Measurements from ENCODE around the gene MORN1. TPM values are rescaled to one million over a fixed set of nuclear protein-coding genes. Genes with fewer than 3 reads are reported as not detected.
A peak's percentile ranks its signal among the peaks of the same experiment; 100 is the strongest.

The MORN1 gene
- total and polyA plus RNA-seq, 9 of the 15 experiments (the other 6 are each of a cell fraction or from before 2014, with no cell fraction given) = 0.24 to 9.3 (median 4.2) TPM

DNA sequence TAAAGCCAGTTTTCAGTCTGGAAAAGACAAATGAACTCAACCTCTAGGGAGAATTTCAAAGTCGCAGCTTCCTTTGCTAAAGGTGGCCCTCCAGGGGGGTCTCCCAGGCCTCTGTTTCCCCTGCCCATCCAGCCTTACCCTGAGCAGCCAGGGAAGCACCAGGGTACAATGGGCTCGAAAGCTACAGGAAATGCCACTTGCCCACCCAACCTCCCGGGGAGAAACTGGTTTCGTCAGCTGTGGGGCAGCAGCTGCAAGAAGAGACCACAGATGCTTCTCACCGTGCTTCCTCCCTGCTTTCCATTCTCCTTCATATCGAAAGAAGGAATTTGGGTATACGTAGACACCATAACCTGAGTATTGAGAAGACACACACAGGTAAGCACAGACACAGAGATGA is 1.7 kb downstream of the MORN1 start:
- ATAC-seq (no peak), DNase-seq (ENCODE audit: extremely low read depth in 1 of 4, low spot score in 3 of 4) (no peak), FAIRE-seq (peak; percentile 11)
- in situ Hi-C loops (cut with MboI) (no loop called here), intact Hi-C loops (cut with micrococcal nuclease) (loop anchor here (2.0 kb wide), 1 partner anchor 23 kb away; the partner anchor contains the start of gene PEX10)
- H3K9ac ChIP-seq (ENCODE audit: insufficient read depth in 1 of 2, low read depth in 2 of 2, low read length in 2 of 2) = peak overlapping the region in 1 of 2 experiments; percentile 97; a peak in 2 of 4 replicates
- H2AFZ ChIP-seq (ENCODE audit: low read depth, low read length) = no peak overlapping the region
- no peaks in the 10 kb centered on the region for H3K9me3 ChIP-seq (replicated peaks; ENCODE audit: control insufficient read depth, insufficient read depth, low read depth, low read length)
- H3K4me3 ChIP-seq = no peak overlapping the region
- peak overlapping the region; percentile 92; the same call in 1 of the 2 replicates for H3K4me2 ChIP-seq (ENCODE audit: insufficient read depth, low read length)
- peaks cover 11% of the 10 kb centered on the region; the same call in 1 of the 2 replicates for H4K20me1 ChIP-seq (replicated peaks; ENCODE audit: control insufficient read depth, insufficient read depth, low read length)
- peaks cover 20 to 39% of the 10 kb centered on the region in 2 experiments for H3K4me1 ChIP-seq (replicated peaks in 1 of 2; ENCODE audit: control insufficient read depth in 2 of 2, insufficient read depth in 2 of 2, low read length in 2 of 2)
- no peak for TF ChIP-seq IFI16 (CRISPR knock-in tag; IDR thresholded peaks at IDR 0.05)
- TF ChIP-seq ZNF133 (CRISPR knock-in tag; IDR thresholded peaks at IDR 0.05) = no peak
- no peak for TF ChIP-seq ZNF324 (CRISPR knock-in tag; IDR thresholded peaks at IDR 0.05)
- H3K79me2 ChIP-seq (ENCODE audit: control insufficient read depth, insufficient read depth, low read length) = peaks cover 46% of the 10 kb centered on the region
- no TSS peak for BruUV-seq (replicated peaks)
- ChIA-PET CTCF (ENCODE audit: low intra/inter-chr PET ratio) (no interaction called here), POLR2A (interaction anchor here (1.2 kb wide), 1 partner anchor 18 kb away, joined by 3 read pairs; no protein-coding TSS in a partner anchor)
- H3K27ac ChIP-seq (ENCODE audit: extremely low read depth, low read depth, low read length) = no peak overlapping the region
- peaks cover 28% of the 10 kb centered on the region for H3K36me3 ChIP-seq (ENCODE audit: control insufficient read depth, insufficient read depth, low read length)
- H3K27me3 ChIP-seq (ENCODE audit: control insufficient read depth in 2 of 2, insufficient read depth in 2 of 2, low read length in 2 of 2) = no peaks in the 10 kb centered on the region
- 91% methylated on average over 7 of the region's 7 CpGs for WGBS (ENCODE audit: insufficient coverage, low coverage, missing lambda C conversion rate)
- peaks cover 11% of the 10 kb centered on the region for H3K9me1 ChIP-seq (ENCODE audit: control insufficient read depth, insufficient read depth, low read length)

DNA sequence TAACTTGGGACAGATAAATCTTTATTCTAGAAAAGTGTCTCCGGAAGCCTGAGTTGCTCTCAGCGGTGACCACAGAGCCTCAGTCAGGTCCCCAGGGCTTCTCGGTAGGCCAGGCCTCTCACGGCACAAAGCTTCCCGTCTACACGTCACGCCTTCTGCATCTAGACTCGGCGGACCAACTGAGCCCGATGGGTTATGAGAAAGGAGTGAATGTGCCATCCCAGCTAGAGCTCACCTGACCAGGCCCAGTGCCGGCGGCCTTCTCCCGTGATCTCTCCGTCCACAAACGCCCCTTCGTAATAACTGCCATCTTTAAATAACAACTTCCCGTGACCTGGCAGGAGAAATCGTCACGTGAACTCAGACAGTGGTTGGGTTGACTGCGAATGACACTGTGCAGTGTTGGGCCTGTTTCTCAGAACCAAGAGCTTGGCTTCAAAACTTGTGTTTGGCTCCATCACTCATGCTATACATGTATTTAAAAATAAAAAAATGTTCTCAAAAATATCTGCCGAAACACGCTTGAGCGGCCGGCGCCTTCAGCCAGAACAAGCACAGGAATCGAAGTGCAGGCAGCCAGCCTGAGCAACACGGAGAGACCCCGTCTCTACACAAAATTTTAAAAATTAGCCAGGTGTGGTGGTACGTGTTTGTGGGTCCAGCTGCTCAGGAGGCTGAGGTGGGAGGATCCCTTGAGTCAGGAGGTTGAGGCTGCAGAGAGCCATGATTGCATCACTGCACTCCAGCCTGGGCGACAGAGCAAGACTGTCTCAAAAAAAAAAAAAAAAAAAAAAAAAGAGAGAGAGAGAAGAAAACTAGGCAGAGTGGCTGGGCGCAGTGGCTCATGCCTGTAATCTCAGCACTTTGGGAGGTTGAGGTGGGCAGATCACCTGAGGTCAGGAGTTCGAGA is 3.1 kb downstream of the MORN1 start:
- ChIA-PET CTCF (ENCODE audit: low intra/inter-chr PET ratio) (no interaction called here), POLR2A (interaction anchor here (0.6 to 0.7 kb wide), 3 partner anchors 53 to 215 kb away, joined by 3 to 5 read pairs (median 4); no protein-coding TSS in a partner anchor)
- Histone ChIP-seq H4K20me1 (replicated peaks; ENCODE audit: control insufficient read depth, insufficient read depth, low read length) (peaks cover 7% of the 10 kb centered on the region; the same call in 1 of the 2 replicates), H3K36me3 (ENCODE audit: control insufficient read depth, insufficient read depth, low read length) (peaks cover 15% of the 10 kb centered on the region; the same call in 1 of the 3 replicates), H2AFZ (ENCODE audit: low read depth, low read length) (no peak overlapping the region), H3K4me3 (no peak overlapping the region), H3K9ac (ENCODE audit: insufficient read depth in 1 of 2, low read depth in 2 of 2, low read length in 2 of 2) (no peak overlapping the region; a peak in 1 of 4 replicates), H3K27me3 (ENCODE audit: control insufficient read depth in 2 of 2, insufficient read depth in 2 of 2, low read length in 2 of 2) (peaks cover 0 to 5% of the 10 kb centered on the region in 2 experiments; a peak in 1 of 5 replicates), H3K27ac (ENCODE audit: extremely low read depth, low read depth, low read length) (no peak overlapping the region), H3K9me3 (replicated peaks; ENCODE audit: control insufficient read depth, insufficient read depth, low read depth, low read length) (no peaks in the 10 kb centered on the region), H3K4me2 (ENCODE audit: insufficient read depth, low read length) (no peak overlapping the region), H3K79me2 (ENCODE audit: control insufficient read depth, insufficient read depth, low read length) (peaks cover 33% of the 10 kb centered on the region), H3K9me1 (ENCODE audit: control insufficient read depth, insufficient read depth, low read length) (peaks cover 4% of the 10 kb centered on the region), H3K4me1 (replicated peaks in 1 of 2; ENCODE audit: control insufficient read depth in 2 of 2, insufficient read depth in 2 of 2, low read length in 2 of 2) (peaks cover 16 to 40% of the 10 kb centered on the region in 2 experiments)
- TF ChIP-seq, protein P1, sequence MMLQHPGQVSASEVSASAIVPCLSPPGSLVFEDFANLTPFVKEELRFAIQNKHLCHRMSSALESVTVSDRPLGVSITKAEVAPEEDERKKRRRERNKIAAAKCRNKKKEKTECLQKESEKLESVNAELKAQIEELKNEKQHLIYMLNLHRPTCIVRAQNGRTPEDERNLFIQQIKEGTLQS (IDR thresholded peaks at IDR 0.05) = peak; percentile 22; the same call in 1 of the 2 replicates
- TF ChIP-seq, protein P1 (CRISPR knock-in tag; conservative IDR thresholded peaks at IDR 0.05) = no peak
- no peak for TF ChIP-seq ETS2 (tag; IDR thresholded peaks at IDR 0.05; ENCODE audit: borderline replicate concordance, poor library complexity, severe bottlenecking)
- TF ChIP-seq, protein P2, sequence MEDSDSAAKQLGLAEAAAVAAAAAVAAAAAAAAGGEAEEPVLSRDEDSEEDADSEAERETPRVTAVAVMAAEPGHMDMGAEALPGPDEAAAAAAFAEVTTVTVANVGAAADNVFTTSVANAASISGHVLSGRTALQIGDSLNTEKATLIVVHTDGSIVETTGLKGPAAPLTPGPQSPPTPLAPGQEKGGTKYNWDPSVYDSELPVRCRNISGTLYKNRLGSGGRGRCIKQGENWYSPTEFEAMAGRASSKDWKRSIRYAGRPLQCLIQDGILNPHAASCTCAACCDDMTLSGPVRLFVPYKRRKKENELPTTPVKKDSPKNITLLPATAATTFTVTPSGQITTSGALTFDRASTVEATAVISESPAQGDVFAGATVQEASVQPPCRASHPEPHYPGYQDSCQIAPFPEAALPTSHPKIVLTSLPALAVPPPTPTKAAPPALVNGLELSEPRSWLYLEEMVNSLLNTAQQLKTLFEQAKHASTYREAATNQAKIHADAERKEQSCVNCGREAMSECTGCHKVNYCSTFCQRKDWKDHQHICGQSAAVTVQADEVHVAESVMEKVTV (CRISPR knock-in tag; IDR thresholded peaks at IDR 0.05) = no peak
- 91% methylated on average over 32 of the region's 32 CpGs for WGBS (ENCODE audit: insufficient coverage, low coverage, missing lambda C conversion rate)
- intact Hi-C loops (cut with micrococcal nuclease) = no loop called here
- no TSS peak for BruUV-seq (replicated peaks)
- no peak for ATAC-seq
- FAIRE-seq = no peak
- DNase-seq (ENCODE audit: extremely low read depth in 1 of 4, low spot score in 3 of 4) = no peak
- in situ Hi-C loops (cut with MboI) = no loop called here

Measured in K562 (cell line).